K562 (cell line): ENCODE measurements around the gene PLAAT5. TPM values are rescaled to one million over a fixed set of nuclear protein-coding genes. Genes with fewer than 3 reads are reported as not detected.

Source experiments
- ATAC-seq: fragments of 200-7000 bp; cut with Tn5 transposase; 3 replicates; pipeline ENCODE4 v1.9.1; 2020; ENCODE audit warnings: moderate library complexity
- BruUV-seq: library from RNA; stranded (reverse); fragments of 400-500 nt; replicated peaks from 2 replicates; lab custom pipeline; 2021; lab: Mats Ljungman, UMichigan
- CTCF ChIA-PET: fragments of 300-600 bp; formaldehyde crosslinking; extraction: SDS; loops from one replicate; lab custom pipeline; 2021; ENCODE audit warnings: low intra/inter-chr PET ratio; lab: Yijun Ruan, JAX
- POLR2A ChIA-PET: fragments of 300-600, 350-650 bp; sonication (Branson Sonifier 250); formaldehyde crosslinking; extraction: SDS; loops from one replicate; lab custom pipeline; 2021; ENCODE audit warnings: antibody characterized with exemption, inconsistent platforms; lab: Yijun Ruan, JAX
- DNase-seq, 4 experiments: peaks; one replicate each; pipeline versions ENCODE4 v3.0.0 to v3.0.0-alpha.2; 2011 to 2018; ENCODE audit warnings: low spot score in 3 of 4, mixed read lengths in 3 of 4; ENCODE audit errors: extremely low read depth in 1 of 4
- FAIRE-seq: peaks from 2 replicates; lab custom pipeline; 2011; peaks lifted over from hg19 to GRCh38; lab: Jason Lieb, UNC
- H2AFZ ChIP-seq: 2 replicates; pipeline ENCODE4 v1.6.0; 2011; ENCODE audit warnings: low read depth, low read length, control low read depth, inconsistent platforms
- H3K27ac ChIP-seq: fragments of 200-600 bp; 3 replicates; pipeline ENCODE4 v1.8.0; 2011; ENCODE audit warnings: low read depth, mild to moderate bottlenecking, control low read depth, inconsistent platforms, low read length, moderate library complexity, mixed read lengths; ENCODE audit errors: extremely low read depth
- H3K27me3 ChIP-seq, 2 experiments: fragments of 300-600 bp in 1 of 2; 2 replicates in 1 of 2; 3 replicates in 1 of 2; pipeline versions ENCODE4 v1.6.0 to v1.8.0; 2011; ENCODE audit warnings: inconsistent platforms in 2 of 2, low read length in 2 of 2, mild to moderate bottlenecking in 1 of 2, mixed read lengths in 1 of 2, moderate library complexity in 1 of 2; ENCODE audit not compliant: control insufficient read depth in 2 of 2, insufficient read depth in 2 of 2
- H3K36me3 ChIP-seq: fragments of 300-600 bp; 3 replicates; pipeline ENCODE4 v1.8.0; 2011; ENCODE audit warnings: mild to moderate bottlenecking, low read length, inconsistent platforms; ENCODE audit not compliant: control insufficient read depth, insufficient read depth
- H3K4me1 ChIP-seq, 2 experiments: fragments of 200-600 bp in 1 of 2; replicated peaks in 1 of 2; 2 replicates in 1 of 2; 3 replicates in 1 of 2; pipeline versions ENCODE4 v1.5.1 to v1.8.0; 2011; ENCODE audit warnings: inconsistent platforms in 2 of 2, low read length in 2 of 2, mild to moderate bottlenecking in 1 of 2, mixed read lengths in 1 of 2, moderate library complexity in 1 of 2; ENCODE audit not compliant: control insufficient read depth in 2 of 2, insufficient read depth in 2 of 2
- H3K4me2 ChIP-seq: 2 replicates; pipeline ENCODE4 v1.6.1; 2011; ENCODE audit warnings: low read length, control low read depth, inconsistent platforms, mixed read lengths; ENCODE audit not compliant: insufficient read depth
- H3K4me3 ChIP-seq: fragments of 200-600 bp; sonication (generic), shearing (Covaris generic); 2 replicates; pipeline ENCODE4 v1.5.1; 2016; ENCODE audit warnings: control low read depth, inconsistent platforms
- H3K79me2 ChIP-seq: fragments of 200-600 bp; 3 replicates; pipeline ENCODE4 v1.8.0; 2011; ENCODE audit warnings: low read length, inconsistent platforms; ENCODE audit not compliant: control insufficient read depth, insufficient read depth
- H3K9ac ChIP-seq, 2 experiments: 2 replicates each; pipeline versions ENCODE4 v1.6.0 to v1.6.1; 2011; ENCODE audit warnings: low read depth in 2 of 2, low read length in 2 of 2, control low read depth in 1 of 2, inconsistent platforms in 1 of 2, mild to moderate bottlenecking in 1 of 2, mixed read lengths in 1 of 2; ENCODE audit not compliant: insufficient read depth in 1 of 2
- H3K9me1 ChIP-seq: one replicate; pipeline ENCODE4 v1.6.0; 2011; ENCODE audit warnings: inconsistent platforms, mild to moderate bottlenecking, low read length, moderate library complexity; ENCODE audit not compliant: control insufficient read depth, insufficient read depth
- H3K9me3 ChIP-seq: replicated peaks from 2 replicates; pipeline ENCODE4 v1.5.1; 2011; ENCODE audit warnings: low read depth, low read length, inconsistent platforms; ENCODE audit not compliant: control insufficient read depth, insufficient read depth
- H4K20me1 ChIP-seq: replicated peaks from 2 replicates; pipeline ENCODE4 v1.6.1; 2011; ENCODE audit warnings: low read length, inconsistent platforms, mixed read lengths; ENCODE audit not compliant: control insufficient read depth, insufficient read depth
- CEBPZ ChIP-seq: fragments of 150-350 bp; IDR thresholded peaks from 2 replicates; pipeline ENCODE4 v1.6.1; 2014; ENCODE audit warnings: low read depth, mild to moderate bottlenecking, low read length, borderline replicate concordance
- RHOXF2B ChIP-seq: fragments of 250-450 bp; sonication (Bioruptor Pico); conservative IDR thresholded peaks from 2 replicates; pipeline ENCODE4 v1.5.1; 2021
- WGBS: fragments of 100-300 bp; shearing (Covaris generic); methylation state at CpG from one replicate; pipeline ENCODE4 v1.1.6; 2016; ENCODE audit warnings: low coverage, mixed read lengths; ENCODE audit not compliant: insufficient coverage; ENCODE audit errors: missing lambda C conversion rate; 5-methylcytosine and 5-hydroxymethylcytosine counted together
- in situ Hi-C: fragments of 300-500 bp; cut with MboI; formaldehyde crosslinking; loops from 4 replicates; pipeline ENCODE4 v1.15.0; 2018; ENCODE audit warnings: inconsistent platforms, mixed read lengths
- intact Hi-C: fragments of 100-400 bp; cut with micrococcal nuclease; formaldehyde crosslinking; loops from 2 replicates; pipeline ENCODE4 v1.14.2; 2022
- polyA plus RNA-seq, 8 experiments: library from polyadenylated mRNA; depleted of rRNA in 4 of 8; stranded (reverse) in 5 of 8; unstranded in 3 of 8; fragments of >200 nt; fragmentation: Nextera tagmentation in 2 of 8; fragmentation: Illumina TruSeq in 1 of 8; extraction: Ambion mirVana in 2 of 8; extraction: Trizol in 1 of 8; gene quantifications; 2 replicates each; pipeline versions ENCODE4 v1.2.1 to v1.2.3, GENCODE V29; 2011 to 2014; ENCODE audit warnings: inconsistent platforms in 1 of 8, missing spikeins in 1 of 8
- total RNA-seq, 7 experiments: library from RNA; depleted of rRNA in 6 of 7; stranded (reverse); fragments of >200 nt in 6 of 7; fragmentation: Illumina TruSeq in 2 of 7; extraction: Trizol in 2 of 7; gene quantifications; 2 replicates each; pipeline versions ENCODE4 v1.2.1 to v1.2.3, GENCODE V29; 2011 to 2021; ENCODE audit warnings: low replicate concordance in 1 of 7

The PLAAT5 gene
- total and polyA plus RNA-seq, 9 of the 15 experiments (the other 6 are each of a cell fraction or from before 2014, with no cell fraction given), result not detected

DNA sequence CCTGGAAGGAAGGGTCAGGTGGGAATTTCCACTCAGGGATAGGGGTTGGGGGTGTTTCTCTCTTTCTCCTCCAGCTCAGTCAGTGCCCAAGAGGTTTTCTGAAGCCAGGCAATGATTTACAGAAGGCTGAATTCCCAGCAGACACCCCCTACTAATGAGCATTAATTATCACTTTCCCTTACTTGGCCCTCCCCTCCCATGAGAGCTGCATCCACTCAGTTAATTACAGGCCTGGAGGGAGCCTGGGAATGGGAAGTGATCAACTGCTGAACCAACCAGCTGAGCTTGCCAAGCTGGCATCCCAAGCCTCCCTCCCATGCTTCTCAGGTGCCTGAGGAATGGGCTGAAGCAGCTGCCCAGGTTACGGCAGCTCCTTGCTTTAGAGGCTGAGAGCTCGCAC, 15.9 kb upstream of the PLAAT5 start:
- CTCF ChIA-PET, result no interaction called here

More for the DNA sequence above, 15.9 kb upstream of the PLAAT5 start:
- Histone ChIP-seq H3K9me3 (no peaks in the 10 kb centered on the region), H3K27ac (no peak overlapping the region), H3K36me3 (no peaks in the 10 kb centered on the region), H3K79me2 (no peaks in the 10 kb centered on the region), H3K4me2 (peak overlapping the region; percentile 75; the same call in 1 of the 2 replicates)
- BruUV-seq, result no TSS peak
- FAIRE-seq, result no peak
- WGBS, result 100% methylated on average over 2 of the region's 2 CpGs
- no peak for TF ChIP-seq CEBPZ
- no peak for TF ChIP-seq RHOXF2B (CRISPR knock-in tag)
- TF ChIP-seq, all 486 proteins: peak for 0
- Histone ChIP-seq H3K4me1 (peaks cover 35 to 57% of the 10 kb centered on the region in 2 experiments), H3K9me1 (no peaks in the 10 kb centered on the region), H3K9ac (peak overlapping the region; percentile 58 to 87; a peak in 1 of 4 replicates), H2AFZ (no peak overlapping the region; the same call in 1 of the 2 replicates), H3K27me3 (no peaks in the 10 kb centered on the region), H3K4me3 (no peak overlapping the region; the same call in 1 of the 2 replicates), H4K20me1 (no peaks in the 10 kb centered on the region)
- ATAC-seq (no peak), DNase-seq (no peak)
- POLR2A ChIA-PET, result interaction anchor here (0.7 to 2.2 kb wide), 4 partner anchors 9 to 99 kb away, joined by 3 to 11 read pairs (median 3); no protein-coding TSS in a partner anchor
- in situ Hi-C loops (no loop called here), intact Hi-C loops (loop anchor here (5.0 kb wide), 1 partner anchor 60 kb away; no protein-coding TSS in a partner anchor)
